HCT116 (cell line): ENCODE results near the gene IQGAP3. TPM values are rescaled to one million over a fixed set of nuclear protein-coding genes. Genes with fewer than 3 reads are reported as not detected.

ENCODE experiments used
- ATAC-seq: fragments of 200-7000 bp; cut with Tn5 transposase; 2 replicates; pipeline ENCODE4 v1.9.1; 2020; ENCODE audit warnings: mild to moderate bottlenecking, moderate library complexity
- BruUV-seq: library from RNA; stranded (reverse); fragments of 400-500 nt; replicated peaks from 2 replicates; lab custom pipeline; 2021; lab: Mats Ljungman, UMichigan
- CTCF ChIA-PET: fragments of 300-600 bp; sonication (Branson Sonifier 250); formaldehyde crosslinking; loops from one replicate; lab custom pipeline; 2021; ENCODE audit warnings: antibody characterized with exemption; lab: Charles Lee
- POLR2A ChIA-PET: fragments of 300-600, 350-600 bp; sonication (Branson Sonifier 250); formaldehyde crosslinking; loops from one replicate; lab custom pipeline; 2021; ENCODE audit warnings: antibody characterized with exemption; lab: Charles Lee
- RAD21 ChIA-PET, 2 experiments: fragments of 300-600 bp; sonication (Branson Sonifier 250); formaldehyde crosslinking; loops; one replicate each; lab custom pipeline; 2023; ENCODE audit warnings: low total read pairs in 2 of 2; ENCODE audit not compliant: uncharacterized antibody in 2 of 2, unreplicated experiment in 2 of 2, low non-redundant PET in 1 of 2; lab: Charles Lee
- DNase-seq: peaks from one replicate; pipeline ENCODE4 v3.0.0-alpha.2; 2010; ENCODE audit warnings: low read depth, low spot score
- H2AFZ ChIP-seq: fragments of 200-600 bp; shearing (Covaris generic), sonication (generic); 2 replicates; pipeline ENCODE4 v1.6.1; 2017; ENCODE audit warnings: low read depth, mixed run types, mixed read lengths, antibody characterized with exemption, low read length; ENCODE audit not compliant: poor library complexity, severe bottlenecking
- H3K27ac ChIP-seq: 2 replicates; pipeline ENCODE4 v1.5.1; 2012; ENCODE audit warnings: low read depth, low read length
- H3K27me3 ChIP-seq: fragments of 200-600 bp; sonication (generic); 2 replicates; pipeline ENCODE4 v1.6.1; 2016; ENCODE audit warnings: mixed run types, low read length, mixed read lengths; ENCODE audit not compliant: insufficient read depth
- H3K36me3 ChIP-seq, 2 experiments: fragments of 200-500 bp in 1 of 2; fragments of 200-600 bp in 1 of 2; sonication (Bioruptor generic) in 1 of 2; sonication (generic) in 1 of 2; 2 replicates each; pipeline versions ENCODE4 v1.5.1 to v1.6.1; 2014 to 2016; ENCODE audit warnings: low read length in 2 of 2, inconsistent platforms in 1 of 2, mixed read lengths in 1 of 2, mixed run types in 1 of 2; ENCODE audit not compliant: insufficient read depth in 2 of 2, control insufficient read depth in 1 of 2
- H3K4me1 ChIP-seq, 2 experiments: fragments of 200-600 bp in 1 of 2; sonication (generic) in 1 of 2; 2 replicates each; pipeline versions ENCODE4 v1.5.1 to v1.6.1; 2012 to 2017; ENCODE audit warnings: low read length in 2 of 2, inconsistent platforms in 1 of 2, mild to moderate bottlenecking in 1 of 2, mixed read lengths in 1 of 2, mixed run types in 1 of 2, moderate library complexity in 1 of 2; ENCODE audit not compliant: insufficient read depth in 2 of 2, control insufficient read depth in 1 of 2
- H3K4me2 ChIP-seq: fragments of 200-600 bp; sonication (generic); 2 replicates; pipeline ENCODE4 v1.6.1; 2017; ENCODE audit warnings: mixed run types, low read length, mixed read lengths
- H3K4me3 ChIP-seq, 2 experiments: fragments of 200-600 bp in 1 of 2; sonication (generic) in 1 of 2; replicated peaks in 1 of 2; 2 replicates each; pipeline ENCODE4 v1.5.1; 2011 to 2016; ENCODE audit warnings: low read length in 2 of 2, control low read depth in 1 of 2, low read depth in 1 of 2, mild to moderate bottlenecking in 1 of 2, mixed read lengths in 1 of 2, mixed run types in 1 of 2
- H3K79me2 ChIP-seq: fragments of 200-600 bp; sonication (generic); 2 replicates; pipeline ENCODE4 v1.6.1; 2017; ENCODE audit warnings: mild to moderate bottlenecking, mixed run types, low read length, moderate library complexity, mixed read lengths; ENCODE audit not compliant: insufficient read depth
- H3K9ac ChIP-seq: fragments of 200-600 bp; sonication (generic); 2 replicates; pipeline ENCODE4 v1.6.1; 2016; ENCODE audit warnings: low read length, mixed read lengths
- H3K9me2 ChIP-seq: fragments of 200-600 bp; sonication (generic), shearing (Covaris generic); 2 replicates; pipeline ENCODE4 v1.6.1; 2017; ENCODE audit warnings: mixed run types, mild to moderate bottlenecking, moderate library complexity; ENCODE audit not compliant: insufficient read depth
- H3K9me3 ChIP-seq, 2 experiments: fragments of 200-500 bp in 1 of 2; fragments of 200-600 bp in 1 of 2; sonication (Bioruptor generic) in 1 of 2; sonication (generic) in 1 of 2; 2 replicates each; pipeline ENCODE4 v1.6.1; 2014 to 2017; ENCODE audit warnings: low read length in 2 of 2, mixed read lengths in 2 of 2, inconsistent platforms in 1 of 2, low read depth in 1 of 2, mild to moderate bottlenecking in 1 of 2, mixed run types in 1 of 2, moderate library complexity in 1 of 2; ENCODE audit not compliant: control insufficient read depth in 1 of 2, insufficient read depth in 1 of 2
- H4K20me1 ChIP-seq: fragments of 200-600 bp; sonication (generic), shearing (Covaris generic); 2 replicates; pipeline ENCODE4 v1.6.1; 2017; ENCODE audit warnings: mixed run types, mild to moderate bottlenecking, moderate library complexity; ENCODE audit not compliant: insufficient read depth
- CBX3 ChIP-seq: IDR thresholded peaks from 2 replicates; pipeline ENCODE4 v1.6.1; 2012; ENCODE audit warnings: low read depth
- ELF1 ChIP-seq: IDR thresholded peaks from 2 replicates; pipeline ENCODE4 v1.6.1; 2012; ENCODE audit warnings: low read depth, borderline replicate concordance
- FOSL1 ChIP-seq: IDR thresholded peaks from 2 replicates; pipeline ENCODE4 v1.6.1; 2012; ENCODE audit warnings: low read depth
- JUND ChIP-seq: IDR thresholded peaks from 2 replicates; pipeline ENCODE4 v1.6.1; 2012
- RAD21 ChIP-seq: IDR thresholded peaks from 2 replicates; pipeline ENCODE4 v1.6.1; 2012; ENCODE audit warnings: low read depth, mild to moderate bottlenecking
- SIN3A ChIP-seq: IDR thresholded peaks from 2 replicates; pipeline ENCODE4 v1.6.1; 2012; ENCODE audit warnings: low read depth
- SRF ChIP-seq: IDR thresholded peaks from 2 replicates; pipeline ENCODE4 v1.6.1; 2012; ENCODE audit warnings: low read depth
- TCF7L2 ChIP-seq: IDR thresholded peaks from 2 replicates; pipeline ENCODE4 v1.7.0; 2011; ENCODE audit warnings: borderline replicate concordance, inconsistent platforms; ENCODE audit not compliant: insufficient read depth, insufficient read length; ENCODE audit errors: extremely low read depth
- YY1 ChIP-seq: IDR thresholded peaks from 2 replicates; pipeline ENCODE4 v1.6.1; 2011; ENCODE audit warnings: low read length, low read depth, moderate library complexity, mild to moderate bottlenecking; ENCODE audit not compliant: insufficient replicate concordance; ENCODE audit errors: extremely low read depth
- ZFX ChIP-seq: fragments of 450-650 bp; IDR thresholded peaks from 2 replicates; pipeline ENCODE4 v1.6.1; 2017
- intact Hi-C: fragments of 100-400 bp; cut with micrococcal nuclease; formaldehyde crosslinking; loops from 2 replicates; pipeline ENCODE4 v1.10.0; 2022
- total RNA-seq: library from RNA; stranded (reverse); gene quantifications from one replicate; pipeline ENCODE4 v1.2.1, GENCODE V29; 2021; ENCODE audit not compliant: unreplicated experiment
- TF ChIP-seq, protein P1 (sequence below): IDR thresholded peaks from 2 replicates; pipeline ENCODE4 v1.6.1; 2012
- TF ChIP-seq, protein P2 (sequence below): IDR thresholded peaks from 2 replicates; pipeline ENCODE4 v1.6.1; 2012; ENCODE audit warnings: low read depth
- TF ChIP-seq, protein P3 (sequence below): IDR thresholded peaks from 2 replicates; pipeline ENCODE4 v1.6.1; 2011; ENCODE audit warnings: mild to moderate bottlenecking, low read length, moderate library complexity; ENCODE audit not compliant: insufficient replicate concordance; ENCODE audit errors: extremely low read depth

IQGAP3 gene
- total RNA-seq, 1 experiment from 2014 or later = 38.8 TPM

DNA sequence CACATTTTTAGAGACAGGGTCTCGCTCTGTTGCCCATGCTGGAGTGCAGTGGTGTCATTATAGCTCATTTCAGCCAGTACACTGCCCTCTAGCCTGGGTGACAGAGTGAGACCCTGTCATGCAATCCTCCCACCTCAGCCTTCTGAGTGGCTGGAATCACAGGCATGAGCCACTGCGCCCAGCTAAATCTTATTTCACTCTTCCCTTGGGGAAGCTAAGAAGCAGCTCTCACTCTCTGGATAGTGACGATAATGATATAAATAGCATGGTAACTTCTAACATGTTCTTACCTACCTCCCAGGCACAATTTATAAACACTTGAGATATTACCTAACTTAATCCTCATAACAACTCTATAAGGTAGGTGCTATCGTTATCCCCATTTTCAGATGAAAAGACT, 24.9 kb downstream of the IQGAP3 start:
- no peak overlapping the region for H3K4me2 ChIP-seq
- H3K36me3 ChIP-seq = peaks cover 7 to 10% of the 10 kb centered on the region in 2 experiments; a peak in 3 of 4 replicates

More for the DNA sequence above, 24.9 kb downstream of the IQGAP3 start:
- Histone ChIP-seq H3K4me1 (peaks cover 0 to 12% of the 10 kb centered on the region in 2 experiments; a peak in 2 of 4 replicates), H3K9me3 (no peaks in the 10 kb centered on the region), H2AFZ (no peak overlapping the region), H4K20me1 (no peaks in the 10 kb centered on the region), H3K4me3 (no peak overlapping the region), H3K27me3 (no peaks in the 10 kb centered on the region), H3K9me2 (no peaks in the 10 kb centered on the region), H3K27ac (no peak overlapping the region), H3K9ac (no peak overlapping the region), H3K79me2 (no peaks in the 10 kb centered on the region)
- POLR2A ChIA-PET = no interaction called here
- no peak for TF ChIP-seq FOSL1
- TF ChIP-seq CBX3 = no peak
- TF ChIP-seq SIN3A = no peak
- TF ChIP-seq ELF1 = no peak
- no peak for TF ChIP-seq ZFX
- TF ChIP-seq YY1 = no peak
- no peak for TF ChIP-seq TCF7L2
- TF ChIP-seq, protein P1, sequence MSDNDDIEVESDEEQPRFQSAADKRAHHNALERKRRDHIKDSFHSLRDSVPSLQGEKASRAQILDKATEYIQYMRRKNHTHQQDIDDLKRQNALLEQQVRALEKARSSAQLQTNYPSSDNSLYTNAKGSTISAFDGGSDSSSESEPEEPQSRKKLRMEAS = no peak
- TF ChIP-seq SRF = no peak
- TF ChIP-seq, protein P2, sequence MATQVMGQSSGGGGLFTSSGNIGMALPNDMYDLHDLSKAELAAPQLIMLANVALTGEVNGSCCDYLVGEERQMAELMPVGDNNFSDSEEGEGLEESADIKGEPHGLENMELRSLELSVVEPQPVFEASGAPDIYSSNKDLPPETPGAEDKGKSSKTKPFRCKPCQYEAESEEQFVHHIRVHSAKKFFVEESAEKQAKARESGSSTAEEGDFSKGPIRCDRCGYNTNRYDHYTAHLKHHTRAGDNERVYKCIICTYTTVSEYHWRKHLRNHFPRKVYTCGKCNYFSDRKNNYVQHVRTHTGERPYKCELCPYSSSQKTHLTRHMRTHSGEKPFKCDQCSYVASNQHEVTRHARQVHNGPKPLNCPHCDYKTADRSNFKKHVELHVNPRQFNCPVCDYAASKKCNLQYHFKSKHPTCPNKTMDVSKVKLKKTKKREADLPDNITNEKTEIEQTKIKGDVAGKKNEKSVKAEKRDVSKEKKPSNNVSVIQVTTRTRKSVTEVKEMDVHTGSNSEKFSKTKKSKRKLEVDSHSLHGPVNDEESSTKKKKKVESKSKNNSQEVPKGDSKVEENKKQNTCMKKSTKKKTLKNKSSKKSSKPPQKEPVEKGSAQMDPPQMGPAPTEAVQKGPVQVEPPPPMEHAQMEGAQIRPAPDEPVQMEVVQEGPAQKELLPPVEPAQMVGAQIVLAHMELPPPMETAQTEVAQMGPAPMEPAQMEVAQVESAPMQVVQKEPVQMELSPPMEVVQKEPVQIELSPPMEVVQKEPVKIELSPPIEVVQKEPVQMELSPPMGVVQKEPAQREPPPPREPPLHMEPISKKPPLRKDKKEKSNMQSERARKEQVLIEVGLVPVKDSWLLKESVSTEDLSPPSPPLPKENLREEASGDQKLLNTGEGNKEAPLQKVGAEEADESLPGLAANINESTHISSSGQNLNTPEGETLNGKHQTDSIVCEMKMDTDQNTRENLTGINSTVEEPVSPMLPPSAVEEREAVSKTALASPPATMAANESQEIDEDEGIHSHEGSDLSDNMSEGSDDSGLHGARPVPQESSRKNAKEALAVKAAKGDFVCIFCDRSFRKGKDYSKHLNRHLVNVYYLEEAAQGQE = no peak
- TF ChIP-seq, protein P3, sequence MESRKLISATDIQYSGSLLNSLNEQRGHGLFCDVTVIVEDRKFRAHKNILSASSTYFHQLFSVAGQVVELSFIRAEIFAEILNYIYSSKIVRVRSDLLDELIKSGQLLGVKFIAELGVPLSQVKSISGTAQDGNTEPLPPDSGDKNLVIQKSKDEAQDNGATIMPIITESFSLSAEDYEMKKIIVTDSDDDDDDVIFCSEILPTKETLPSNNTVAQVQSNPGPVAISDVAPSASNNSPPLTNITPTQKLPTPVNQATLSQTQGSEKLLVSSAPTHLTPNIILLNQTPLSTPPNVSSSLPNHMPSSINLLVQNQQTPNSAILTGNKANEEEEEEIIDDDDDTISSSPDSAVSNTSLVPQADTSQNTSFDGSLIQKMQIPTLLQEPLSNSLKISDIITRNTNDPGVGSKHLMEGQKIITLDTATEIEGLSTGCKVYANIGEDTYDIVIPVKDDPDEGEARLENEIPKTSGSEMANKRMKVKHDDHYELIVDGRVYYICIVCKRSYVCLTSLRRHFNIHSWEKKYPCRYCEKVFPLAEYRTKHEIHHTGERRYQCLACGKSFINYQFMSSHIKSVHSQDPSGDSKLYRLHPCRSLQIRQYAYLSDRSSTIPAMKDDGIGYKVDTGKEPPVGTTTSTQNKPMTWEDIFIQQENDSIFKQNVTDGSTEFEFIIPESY = no peak
- TF ChIP-seq JUND = no peak
- no peak for TF ChIP-seq RAD21
- intact Hi-C loops = no loop called here
- no peak for DNase-seq
- ATAC-seq = no peak
- CTCF ChIA-PET = no interaction called here
- RAD21 ChIA-PET = no interaction called here
- BruUV-seq = no TSS peak
